Left ventricle myocardium inferior (tissue), 1 donor: Measurements from ENCODE around the gene MACROD2. TPM values are rescaled to one million over a fixed set of nuclear protein-coding genes. Genes with fewer than 3 reads are reported as not detected.

Experiments
- DNase-seq: peaks from one replicate; pipeline ENCODE4 v3.0.0-alpha.2; 2020
- H3K27ac ChIP-seq: fragments of 200-600 bp; replicated peaks from 2 replicates; pipeline ENCODE4 v1.8.0; 2021
- H3K27me3 ChIP-seq: fragments of 200-600 bp; 2 replicates; pipeline ENCODE4 v1.8.0; 2021; ENCODE audit warnings: low read depth
- H3K36me3 ChIP-seq: fragments of 200-600 bp; 2 replicates; pipeline ENCODE4 v1.8.0; 2021
- H3K4me1 ChIP-seq: fragments of 200-600 bp; 2 replicates; pipeline ENCODE4 v1.8.0; 2021
- H3K4me3 ChIP-seq: fragments of 200-600 bp; 2 replicates; pipeline ENCODE4 v1.8.0; 2021; ENCODE audit warnings: mild to moderate bottlenecking, moderate library complexity
- H3K9me3 ChIP-seq: fragments of 200-600 bp; replicated peaks from 2 replicates; pipeline ENCODE4 v1.8.0; 2021
- CTCF ChIP-seq: fragments of 200-600 bp; IDR thresholded peaks from 2 replicates; pipeline ENCODE4 v1.8.0; 2021; ENCODE audit warnings: antibody characterized with exemption, mild to moderate bottlenecking, borderline replicate concordance
- intact Hi-C: fragments of 100-400 bp; cut with micrococcal nuclease; formaldehyde crosslinking; loops from one replicate; pipeline ENCODE4 v1.11.0; 2022
- total RNA-seq: library from RNA; stranded (reverse); fragmentation: NEBNext Ultra II Directional; extraction: Animal tissue kit (Norgen Biotek cat#: 25700); gene quantifications from one replicate; pipeline ENCODE4 v1.2.1, GENCODE V29; 2021
- donor health status: DM: no; HTN: yes; CAD: no; lungs with severe emphysema.

Gene MACROD2
- total RNA-seq, 1 donor from 2014 or later: 3.6 TPM

DNA sequence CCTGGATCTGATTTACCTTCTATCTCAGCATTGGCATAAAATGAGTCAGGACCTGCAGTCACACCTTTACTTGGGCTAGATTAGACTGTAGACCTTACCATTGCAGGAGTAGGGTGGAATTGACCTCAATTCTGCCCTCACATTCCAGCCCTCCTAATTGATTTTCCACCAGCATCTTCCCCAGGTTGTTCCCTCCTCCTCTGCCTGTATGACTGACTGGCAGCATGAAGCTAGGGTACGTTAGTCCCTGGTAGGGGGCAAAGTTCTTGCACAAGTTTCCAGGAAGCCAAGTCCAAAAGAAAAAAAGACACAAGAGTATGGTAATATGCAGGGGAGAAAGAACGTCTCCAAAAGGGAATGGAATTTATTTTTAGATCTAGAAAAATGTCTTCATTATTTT is 567.7 kb downstream of the MACROD2 start:
- Histone ChIP-seq H3K27me3 (no peaks in the 10 kb centered on the region), H3K9me3 (peaks cover 22% of the 10 kb centered on the region), H3K27ac (no peak overlapping the region), H3K4me1 (no peaks in the 10 kb centered on the region), H3K4me3 (no peak overlapping the region), H3K36me3 (no peaks in the 10 kb centered on the region)
- no peak for TF ChIP-seq CTCF
- intact Hi-C loops: no loop called here
- no peak for DNase-seq

GRCh38 chr20:14566505-14566904 is 571.2 kb downstream of the MACROD2 start:
- H3K9me3 ChIP-seq: peaks cover 22% of the 10 kb centered on the region
- DNase-seq: no peak
- no peak overlapping the region for H3K4me3 ChIP-seq
- H3K4me1 ChIP-seq: no peaks in the 10 kb centered on the region
- no peaks in the 10 kb centered on the region for H3K36me3 ChIP-seq
- intact Hi-C loops: no loop called here
- no peaks in the 10 kb centered on the region for H3K27me3 ChIP-seq
- no peak for TF ChIP-seq CTCF
- H3K27ac ChIP-seq: no peak overlapping the region

DNA sequence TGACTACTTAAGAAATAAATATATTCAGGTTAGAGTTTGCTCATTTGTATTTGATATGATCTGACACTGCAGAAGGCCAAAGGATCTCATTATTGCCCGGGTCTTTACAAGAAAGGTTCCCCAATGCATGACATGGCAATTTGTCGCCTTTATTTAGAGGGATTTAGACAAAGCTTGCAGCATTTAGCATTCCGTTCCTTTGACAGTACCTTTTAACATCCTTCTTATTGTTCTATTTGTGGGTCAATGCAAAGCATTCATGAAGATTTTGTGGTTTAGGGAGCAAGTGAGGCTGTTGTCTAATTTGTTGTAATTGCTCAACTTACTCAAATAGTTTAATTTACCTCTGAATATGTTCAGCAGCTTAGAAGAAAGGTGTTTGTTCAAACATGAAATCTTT is 572.9 kb downstream of the MACROD2 start:
- Histone ChIP-seq H3K36me3 (no peaks in the 10 kb centered on the region), H3K4me1 (no peaks in the 10 kb centered on the region), H3K27me3 (no peaks in the 10 kb centered on the region), H3K27ac (no peak overlapping the region), H3K4me3 (no peak overlapping the region), H3K9me3 (peaks cover 22% of the 10 kb centered on the region)
- intact Hi-C loops: no loop called here
- DNase-seq: no peak
- no peak for TF ChIP-seq CTCF

DNA sequence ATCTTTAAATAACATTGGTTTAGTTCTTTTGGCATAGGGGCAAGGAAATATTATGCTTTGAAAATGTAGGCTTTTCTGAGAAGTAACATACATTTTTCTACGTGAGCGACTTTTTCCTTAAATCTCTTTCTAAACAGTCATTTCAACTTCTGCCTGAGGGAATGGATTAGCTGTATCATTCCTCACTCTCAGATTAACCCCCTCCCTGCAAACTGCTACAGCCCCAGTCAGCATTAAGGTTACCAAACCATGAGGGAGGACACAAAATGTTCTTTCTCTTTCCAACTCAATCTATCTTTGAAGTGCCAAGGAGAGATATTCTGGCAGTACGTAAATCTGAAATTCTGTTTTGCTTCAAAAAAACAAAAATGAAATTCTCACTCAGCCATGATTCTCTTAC is 573.4 kb downstream of the MACROD2 start:
- Histone ChIP-seq H3K27ac (no peak overlapping the region), H3K9me3 (peaks cover 22% of the 10 kb centered on the region), H3K36me3 (no peaks in the 10 kb centered on the region), H3K4me1 (no peaks in the 10 kb centered on the region), H3K4me3 (no peak overlapping the region), H3K27me3 (no peaks in the 10 kb centered on the region)
- DNase-seq: no peak
- TF ChIP-seq CTCF: no peak
- intact Hi-C loops: no loop called here

GRCh38 chr20:14569641-14570040 is 574.3 kb downstream of the MACROD2 start:
- H3K9me3 ChIP-seq: peaks cover 19% of the 10 kb centered on the region
- no peak for TF ChIP-seq CTCF
- intact Hi-C loops: no loop called here

GRCh38 chr20:14570811-14571210 is 575.5 kb downstream of the MACROD2 start:
- TF ChIP-seq CTCF: no peak
- Histone ChIP-seq H3K27me3 (no peaks in the 10 kb centered on the region), H3K36me3 (no peaks in the 10 kb centered on the region), H3K4me1 (no peaks in the 10 kb centered on the region), H3K4me3 (no peak overlapping the region), H3K9me3 (peaks cover 9% of the 10 kb centered on the region), H3K27ac (no peak overlapping the region)
- intact Hi-C loops: no loop called here
- no peak for DNase-seq

More at GRCh38 chr20:14569641-14570040, 574.3 kb downstream of the MACROD2 start:
- no peak for DNase-seq
- H3K4me3 ChIP-seq: no peak overlapping the region
- no peaks in the 10 kb centered on the region for H3K36me3 ChIP-seq
- H3K4me1 ChIP-seq: no peaks in the 10 kb centered on the region
- no peak overlapping the region for H3K27ac ChIP-seq
- H3K27me3 ChIP-seq: no peaks in the 10 kb centered on the region
